ENCODE measurements around the gene RPL7A. TPM values are rescaled to one million over a fixed set of nuclear protein-coding genes. Genes with fewer than 3 reads are reported as not detected.

The RPL7A gene
- total RNA-seq, 2 donors from 2014 or later: 1,478 to 1,480 TPM

DNA sequence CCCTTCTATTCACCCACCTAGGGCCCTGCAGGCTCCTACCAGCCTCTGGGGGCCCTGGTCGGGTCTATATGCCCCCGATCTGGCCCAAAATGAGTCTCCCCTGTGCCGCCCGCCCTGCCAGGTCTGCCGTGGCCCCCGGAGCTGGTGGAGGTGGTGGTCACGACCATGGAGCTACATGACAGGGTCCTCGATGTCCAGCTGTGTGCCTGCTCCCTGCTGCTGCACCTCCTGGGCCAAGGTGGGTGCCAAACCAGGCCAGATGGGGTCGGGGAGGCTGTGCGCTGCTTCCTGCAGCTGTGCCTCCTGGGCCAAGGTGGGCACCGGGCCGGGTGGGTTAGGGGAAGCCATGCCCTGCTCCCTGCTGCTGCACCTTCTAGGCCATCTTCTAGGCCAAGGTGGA, 52.3 kb downstream of the RPL7A start:
- intact Hi-C loops (cut with DNase I): no loop called here
- Histone ChIP-seq H3K4me1 (no peaks in the 10 kb centered on the region), H3K27me3 (peaks cover 0 to 9% of the 10 kb centered on the region in 2 donors), H3K36me3 (replicated peaks in 1 of 2; ENCODE audit: insufficient read depth in 1 of 2, low read depth in 2 of 2) (no peaks in the 10 kb centered on the region), H3K9me3 (no peaks in the 10 kb centered on the region), H3K4me3 (no peak overlapping the region), H3K27ac (no peak overlapping the region)
- no peak for TF ChIP-seq POLR2A (IDR thresholded peaks at IDR 0.05)
- no peak for TF ChIP-seq CTCF (IDR thresholded peaks at IDR 0.05)
- no peak for DNase-seq
- ATAC-seq: no peak
- 73% methylated on average over 12 of the region's 12 CpGs; no CpG with 5 or more reads in 1 of the 2 donors for WGBS, 2 donors

Small RNA genes lying within 50 kb of the gene (small RNA-seq; reads per million reads assigned to genes)
- gene RF00019: not detected
- gene SNORD24: not detected
- gene SNORD36A: not detected
- not detected for gene SNORD36B
- not detected for gene SNORD36C

Other genes starting within 250 kb of the RPL7A start
- gene RALGDS, start 227.0 kb upstream of the RPL7A start, total RNA-seq: 10 to 100 TPM; 27.8 to 64.6 TPM
- 1 to 10 TPM; 5.4 to 9.2 TPM for gene GBGT1, start 184.3 kb upstream of the RPL7A start, total RNA-seq
- not detected for gene OBP2B, start 139.0 kb upstream of the RPL7A start, total RNA-seq
- gene ABO, start 73.0 kb upstream of the RPL7A start, total RNA-seq: 1 to 10 TPM; 3.9 to 9.2 TPM
- gene SURF6, start 12.0 kb upstream of the RPL7A start, total RNA-seq: 10 to 100 TPM; 20.8 to 37.9 TPM
- gene MED22, start 87 bp upstream of the RPL7A start, total RNA-seq: 10 to 100 TPM; 15.8 to 16.3 TPM
- gene SURF1, start 8.3 kb downstream of the RPL7A start, total RNA-seq: 10 to 100 TPM; 31.0 to 43.1 TPM
- 10 to 100 TPM; 20.0 to 27.0 TPM for gene SURF2, start 8.3 kb downstream of the RPL7A start, total RNA-seq
- gene SURF4, start 27.8 kb downstream of the RPL7A start, total RNA-seq: 100 to 1,000 TPM in 1 of 2 donors, 10 to 100 TPM in 1; 93.9 to 109 TPM
- not detected for gene STKLD1, start 28.1 kb downstream of the RPL7A start, total RNA-seq
- 10 to 100 TPM; 15.6 to 21.8 TPM for gene REXO4, start 69.8 kb downstream of the RPL7A start, total RNA-seq
- gene ADAMTS13, start 74.1 kb downstream of the RPL7A start, total RNA-seq: 1 to 10 TPM; 2.3 to 5.6 TPM
- gene CACFD1, start 111.8 kb downstream of the RPL7A start, total RNA-seq: 10 to 100 TPM; 19.2 to 25.4 TPM
- gene SLC2A6, start 130.9 kb downstream of the RPL7A start, total RNA-seq: 1 to 10 TPM; 2.6 to 3.0 TPM
- gene MYMK, start 176.7 kb downstream of the RPL7A start, total RNA-seq: not detected
- gene ADAMTSL2, start 186.5 kb downstream of the RPL7A start, total RNA-seq: 10 to 100 TPM in 1 of 2 donors, 1 to 10 TPM in 1; 4.2 to 21.8 TPM